Measurements from ENCODE around the gene ARPC1A.

Gene ARPC1A

DNA sequence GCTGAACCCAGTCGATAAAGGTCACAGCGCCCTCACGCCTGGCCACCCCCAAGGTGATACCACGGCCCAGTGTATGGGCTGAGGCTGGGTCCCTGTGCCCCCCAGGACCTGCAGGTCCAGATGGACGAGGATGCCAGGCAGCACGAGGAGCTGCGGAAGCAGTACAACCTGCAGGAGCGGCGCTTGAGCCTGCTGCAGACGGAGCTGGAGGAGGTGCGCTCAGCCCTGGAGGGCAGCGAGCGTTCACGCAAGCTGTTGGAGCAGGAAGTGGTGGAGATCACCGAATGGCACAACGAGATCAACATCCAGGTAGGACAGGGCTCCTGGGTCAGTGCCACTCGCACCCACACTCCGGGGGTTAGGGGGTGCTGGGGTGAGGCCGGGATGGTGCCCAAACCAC, 24.2 kb upstream of the ARPC1A start:
- TF ChIP-seq SIN3A (IDR thresholded peaks at IDR 0.05; ENCODE audit: borderline replicate concordance, insufficient read depth, low read length) (no peak), REST (IDR thresholded peaks at IDR 0.05; ENCODE audit: insufficient read depth in 1 of 2, low read depth in 2 of 2, low read length in 2 of 2) (no peak), TAF1 (IDR thresholded peaks at IDR 0.05; ENCODE audit: borderline replicate concordance, insufficient read depth, low read length) (no peak), POLR2AphosphoS5 (IDR thresholded peaks at IDR 0.05; ENCODE audit: low read depth, low read length) (no peak), FOXP2 (optimal IDR thresholded peaks at IDR 0.05; ENCODE audit: borderline replicate concordance, extremely low read depth, extremely low read length, insufficient read depth) (no peak)

DNA sequence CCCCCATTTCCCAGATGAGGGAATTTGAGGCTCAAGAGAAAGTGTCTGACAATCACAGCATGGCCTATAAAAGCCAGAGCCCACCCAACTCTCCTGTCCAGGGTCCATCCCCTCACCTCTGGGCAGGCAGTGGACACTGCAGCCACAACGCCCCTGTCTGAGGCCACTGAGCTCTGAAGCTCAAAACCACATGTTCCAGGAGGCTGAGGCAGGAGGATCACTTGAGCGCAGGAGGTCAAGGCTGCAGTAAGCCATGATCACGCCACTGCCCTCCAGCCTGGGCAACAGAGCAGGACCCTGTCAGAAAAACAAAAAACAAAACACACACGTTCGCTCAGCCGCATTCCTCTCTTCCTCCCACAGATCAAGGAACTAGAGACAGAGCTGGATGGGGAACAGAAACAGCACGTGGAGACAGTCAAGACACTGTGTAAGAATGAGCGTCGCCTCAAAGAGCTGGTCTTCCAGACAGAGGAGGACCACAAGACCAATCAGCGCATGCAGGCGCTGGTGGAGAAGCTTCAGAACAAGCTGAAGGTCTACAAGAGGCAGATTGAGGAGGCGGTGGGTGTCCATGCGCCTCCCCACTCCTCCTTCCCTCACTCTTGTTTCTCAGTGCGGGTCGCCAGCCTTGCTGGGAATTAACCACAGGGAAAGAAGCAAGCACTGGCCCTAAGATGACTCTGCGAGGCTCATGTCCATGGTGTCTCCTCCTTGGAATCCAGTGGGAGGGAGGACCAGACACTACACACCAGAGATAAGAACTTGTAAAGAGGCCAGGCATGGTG, 20.0 kb upstream of the ARPC1A start:
- TF ChIP-seq REST (IDR thresholded peaks at IDR 0.05; ENCODE audit: insufficient read depth in 1 of 2, low read depth in 2 of 2, low read length in 2 of 2), result no peak
- no peak for TF ChIP-seq TAF1 (IDR thresholded peaks at IDR 0.05; ENCODE audit: borderline replicate concordance, insufficient read depth, low read length)
- no peak for TF ChIP-seq POLR2AphosphoS5 (IDR thresholded peaks at IDR 0.05; ENCODE audit: low read depth, low read length)
- TF ChIP-seq FOXP2 (optimal IDR thresholded peaks at IDR 0.05; ENCODE audit: borderline replicate concordance, extremely low read depth, extremely low read length, insufficient read depth), result no peak
- TF ChIP-seq SIN3A (IDR thresholded peaks at IDR 0.05; ENCODE audit: borderline replicate concordance, insufficient read depth, low read length), result no peak

- TF ChIP-seq FOXP2 (optimal IDR thresholded peaks at IDR 0.05; ENCODE audit: borderline replicate concordance, extremely low read depth, extremely low read length, insufficient read depth), result no peak
- TF ChIP-seq SIN3A (IDR thresholded peaks at IDR 0.05; ENCODE audit: borderline replicate concordance, insufficient read depth, low read length), result no peak
- TF ChIP-seq POLR2AphosphoS5 (IDR thresholded peaks at IDR 0.05; ENCODE audit: low read depth, low read length), result no peak
- no peak for TF ChIP-seq TAF1 (IDR thresholded peaks at IDR 0.05; ENCODE audit: borderline replicate concordance, insufficient read depth, low read length)
- no peak for TF ChIP-seq REST (IDR thresholded peaks at IDR 0.05; ENCODE audit: insufficient read depth in 1 of 2, low read depth in 2 of 2, low read length in 2 of 2)
These were observed 17.1 kb upstream of the ARPC1A start for GRCh38 chr7:99308461-99309074.

DNA sequence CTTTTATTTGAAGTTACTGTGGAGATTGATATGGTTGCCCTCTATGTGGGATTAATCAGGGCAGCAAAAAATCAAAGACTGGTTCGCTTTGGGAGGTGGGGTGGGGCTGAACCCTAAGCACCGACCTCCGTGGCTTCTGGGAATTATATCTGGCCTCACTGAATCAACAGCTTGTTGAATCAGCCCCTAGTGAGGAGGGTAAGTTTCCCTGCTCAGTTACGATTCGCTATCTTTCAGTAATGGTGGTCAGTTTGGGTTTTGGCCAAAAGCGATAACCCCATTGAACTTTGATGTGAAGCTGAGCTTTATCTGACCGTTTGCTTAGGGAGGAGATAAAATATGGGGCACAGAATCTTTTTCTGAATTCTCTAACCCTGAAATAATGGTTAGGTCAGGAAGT, 16.6 kb upstream of the ARPC1A start:
- TF ChIP-seq POLR2AphosphoS5 (IDR thresholded peaks at IDR 0.05; ENCODE audit: low read depth, low read length) (no peak), REST (IDR thresholded peaks at IDR 0.05; ENCODE audit: insufficient read depth in 1 of 2, low read depth in 2 of 2, low read length in 2 of 2) (no peak), FOXP2 (optimal IDR thresholded peaks at IDR 0.05; ENCODE audit: borderline replicate concordance, extremely low read depth, extremely low read length, insufficient read depth) (no peak), TAF1 (IDR thresholded peaks at IDR 0.05; ENCODE audit: borderline replicate concordance, insufficient read depth, low read length) (no peak)
